ENCODE data around the gene ZFAND6.

DNA sequence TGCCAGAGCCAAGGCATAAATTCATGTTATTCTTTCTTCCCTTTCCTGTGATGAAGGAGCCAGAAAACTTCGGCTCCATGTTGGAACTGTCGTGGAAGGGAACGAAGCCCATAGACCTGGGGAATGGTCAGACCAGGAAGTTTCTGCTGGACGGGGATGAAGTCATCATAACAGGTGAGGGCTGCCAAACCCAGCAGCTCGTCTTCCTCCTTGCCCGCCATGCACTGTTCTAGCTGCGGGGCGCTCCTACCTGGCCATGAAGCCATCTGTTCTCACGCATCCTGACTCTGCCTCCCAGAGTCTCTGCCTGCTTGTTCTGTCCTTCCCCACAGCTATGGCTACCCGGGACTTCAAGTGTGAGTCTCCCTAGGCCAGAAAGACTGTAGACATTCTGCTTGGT is 121.5 kb downstream of the ZFAND6 start:
- TF ChIP-seq, protein P1, sequence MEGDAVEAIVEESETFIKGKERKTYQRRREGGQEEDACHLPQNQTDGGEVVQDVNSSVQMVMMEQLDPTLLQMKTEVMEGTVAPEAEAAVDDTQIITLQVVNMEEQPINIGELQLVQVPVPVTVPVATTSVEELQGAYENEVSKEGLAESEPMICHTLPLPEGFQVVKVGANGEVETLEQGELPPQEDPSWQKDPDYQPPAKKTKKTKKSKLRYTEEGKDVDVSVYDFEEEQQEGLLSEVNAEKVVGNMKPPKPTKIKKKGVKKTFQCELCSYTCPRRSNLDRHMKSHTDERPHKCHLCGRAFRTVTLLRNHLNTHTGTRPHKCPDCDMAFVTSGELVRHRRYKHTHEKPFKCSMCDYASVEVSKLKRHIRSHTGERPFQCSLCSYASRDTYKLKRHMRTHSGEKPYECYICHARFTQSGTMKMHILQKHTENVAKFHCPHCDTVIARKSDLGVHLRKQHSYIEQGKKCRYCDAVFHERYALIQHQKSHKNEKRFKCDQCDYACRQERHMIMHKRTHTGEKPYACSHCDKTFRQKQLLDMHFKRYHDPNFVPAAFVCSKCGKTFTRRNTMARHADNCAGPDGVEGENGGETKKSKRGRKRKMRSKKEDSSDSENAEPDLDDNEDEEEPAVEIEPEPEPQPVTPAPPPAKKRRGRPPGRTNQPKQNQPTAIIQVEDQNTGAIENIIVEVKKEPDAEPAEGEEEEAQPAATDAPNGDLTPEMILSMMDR (conservative IDR thresholded peaks at IDR 0.05; ENCODE audit: low read depth, low read length): no peak
- no peak for TF ChIP-seq EZH2 (IDR thresholded peaks at IDR 0.05; ENCODE audit: borderline replicate concordance, low read depth, low read length, poor library complexity, severe bottlenecking)

Data from A673 (cell line).